ENCODE data around the gene ZNF738.

The ZNF738 gene

GRCh38 chr19:21423057-21424041 lies 64.5 kb downstream of the ZNF738 start:
- no peak for DNase-seq
